ENCODE results near the gene GPR22.

Gene GPR22

GRCh38 chr7:107446988-107447387 lies 22.9 kb upstream of the GPR22 start:
- H3K4me3 ChIP-seq (ENCODE audit: low read length in 2 of 2) = no peak overlapping the region
- H3K36me3 ChIP-seq (ENCODE audit: control insufficient read depth in 2 of 2, insufficient read depth in 2 of 2, low read length in 2 of 2) = peaks cover 0 to 4% of the 10 kb centered on the region in 2 donors
- H3K4me1 ChIP-seq (ENCODE audit: control insufficient read depth in 2 of 2, insufficient read depth in 2 of 2, low read length in 2 of 2) = no peaks in the 10 kb centered on the region
- no peaks in the 10 kb centered on the region for H3K27me3 ChIP-seq (ENCODE audit: control insufficient read depth in 2 of 2, insufficient read depth in 2 of 2, low read length in 2 of 2)
- H3K9me3 ChIP-seq (ENCODE audit: control insufficient read depth in 2 of 2, low read length in 2 of 2) = no peaks in the 10 kb centered on the region
- no peak overlapping the region for H3K27ac ChIP-seq (ENCODE audit: low read depth in 2 of 2, low read length in 2 of 2)
- no peak overlapping the region for H3K9ac ChIP-seq (ENCODE audit: low read depth in 1 of 2, low read length in 2 of 2)

- H3K4me1 ChIP-seq (ENCODE audit: control insufficient read depth in 2 of 2, insufficient read depth in 2 of 2, low read length in 2 of 2) = no peaks in the 10 kb centered on the region
- H3K9ac ChIP-seq (ENCODE audit: low read depth in 1 of 2, low read length in 2 of 2) = no peak overlapping the region
- no peaks in the 10 kb centered on the region for H3K27me3 ChIP-seq (ENCODE audit: control insufficient read depth in 2 of 2, insufficient read depth in 2 of 2, low read length in 2 of 2)
- no peak overlapping the region for H3K27ac ChIP-seq (ENCODE audit: low read depth in 2 of 2, low read length in 2 of 2)
- no peak overlapping the region for H3K4me3 ChIP-seq (ENCODE audit: low read length in 2 of 2)
- no peaks in the 10 kb centered on the region for H3K9me3 ChIP-seq (ENCODE audit: control insufficient read depth in 2 of 2, low read length in 2 of 2)
- peaks cover 0 to 4% of the 10 kb centered on the region in 2 donors for H3K36me3 ChIP-seq (ENCODE audit: control insufficient read depth in 2 of 2, insufficient read depth in 2 of 2, low read length in 2 of 2)
Measured at GRCh38 chr7:107450970-107451369, 18.9 kb upstream of the GPR22 start.

GRCh38 chr7:107453388-107453787 lies 16.5 kb upstream of the GPR22 start:
- Histone ChIP-seq H3K27ac (ENCODE audit: low read depth in 2 of 2, low read length in 2 of 2) (no peak overlapping the region), H3K9ac (ENCODE audit: low read depth in 1 of 2, low read length in 2 of 2) (no peak overlapping the region), H3K36me3 (ENCODE audit: control insufficient read depth in 2 of 2, insufficient read depth in 2 of 2, low read length in 2 of 2) (peaks cover 0 to 3% of the 10 kb centered on the region in 2 donors), H3K27me3 (ENCODE audit: control insufficient read depth in 2 of 2, insufficient read depth in 2 of 2, low read length in 2 of 2) (no peaks in the 10 kb centered on the region), H3K4me3 (ENCODE audit: low read length in 2 of 2) (no peak overlapping the region), H3K9me3 (ENCODE audit: control insufficient read depth in 2 of 2, low read length in 2 of 2) (no peaks in the 10 kb centered on the region), H3K4me1 (ENCODE audit: control insufficient read depth in 2 of 2, insufficient read depth in 2 of 2, low read length in 2 of 2) (no peaks in the 10 kb centered on the region)

GRCh38 chr7:107461938-107462533 lies 7.8 kb upstream of the GPR22 start:
- Histone ChIP-seq H3K27ac (ENCODE audit: low read depth in 2 of 2, low read length in 2 of 2) (no peak overlapping the region), H3K4me3 (ENCODE audit: low read length in 2 of 2) (no peak overlapping the region), H3K27me3 (ENCODE audit: control insufficient read depth in 2 of 2, insufficient read depth in 2 of 2, low read length in 2 of 2) (no peaks in the 10 kb centered on the region), H3K4me1 (ENCODE audit: control insufficient read depth in 2 of 2, insufficient read depth in 2 of 2, low read length in 2 of 2) (no peaks in the 10 kb centered on the region), H3K9me3 (ENCODE audit: control insufficient read depth in 2 of 2, low read length in 2 of 2) (no peaks in the 10 kb centered on the region), H3K9ac (ENCODE audit: low read depth in 1 of 2, low read length in 2 of 2) (no peak overlapping the region), H3K36me3 (ENCODE audit: control insufficient read depth in 2 of 2, insufficient read depth in 2 of 2, low read length in 2 of 2) (peaks cover 0 to 3% of the 10 kb centered on the region in 2 donors)

DNA sequence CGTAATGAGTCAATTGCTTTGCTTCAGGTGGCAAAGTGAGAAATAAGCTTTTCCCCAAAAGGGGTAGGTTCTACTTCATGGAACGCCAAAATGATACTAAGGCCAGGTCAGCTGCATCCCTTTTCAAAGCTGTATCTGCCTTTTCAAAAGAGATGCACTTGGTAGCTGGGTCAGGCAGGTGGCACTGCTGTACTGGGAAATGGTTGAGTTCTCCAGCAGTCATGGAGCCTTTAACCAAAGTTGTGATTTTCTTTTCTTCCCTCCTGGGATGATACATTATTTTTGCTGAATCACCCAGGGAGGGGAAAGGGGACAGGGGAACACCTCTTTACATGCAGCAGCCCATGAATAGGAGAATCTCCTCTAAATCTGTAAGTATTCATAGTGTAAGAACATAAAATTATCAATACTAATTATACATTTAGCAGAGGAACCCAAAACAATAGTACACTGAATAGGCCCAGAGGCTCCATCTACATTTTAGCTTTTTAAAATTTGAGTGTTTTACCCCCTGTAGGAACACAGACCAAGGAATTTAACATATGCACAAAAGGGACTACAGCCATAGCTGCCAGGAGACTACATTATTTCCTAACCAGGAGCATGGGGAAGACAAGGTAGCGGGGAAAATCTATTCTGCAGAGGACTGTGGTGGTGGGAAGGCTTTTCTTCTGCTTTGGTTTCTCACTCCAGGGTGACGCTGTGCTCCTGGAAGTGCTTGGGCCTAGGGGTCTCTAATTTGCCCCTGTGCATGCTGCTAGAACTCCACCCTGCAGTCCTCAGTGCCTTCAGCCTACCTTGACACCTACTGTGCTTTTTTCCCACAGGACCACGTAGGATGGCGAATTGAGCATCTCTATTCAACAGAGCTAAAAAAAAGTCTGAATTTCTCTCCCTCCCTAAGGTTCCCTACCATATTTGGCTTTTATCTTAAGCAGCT lies 6.4 kb upstream of the GPR22 start:
- no peak overlapping the region for H3K4me3 ChIP-seq (ENCODE audit: low read length in 2 of 2)
- H3K27me3 ChIP-seq (ENCODE audit: control insufficient read depth in 2 of 2, insufficient read depth in 2 of 2, low read length in 2 of 2) = no peaks in the 10 kb centered on the region
- H3K4me1 ChIP-seq (ENCODE audit: control insufficient read depth in 2 of 2, insufficient read depth in 2 of 2, low read length in 2 of 2) = no peaks in the 10 kb centered on the region
- no peaks in the 10 kb centered on the region for H3K9me3 ChIP-seq (ENCODE audit: control insufficient read depth in 2 of 2, low read length in 2 of 2)
- H3K36me3 ChIP-seq (ENCODE audit: control insufficient read depth in 2 of 2, insufficient read depth in 2 of 2, low read length in 2 of 2) = peaks cover 0 to 2% of the 10 kb centered on the region in 2 donors
- no peak overlapping the region for H3K9ac ChIP-seq (ENCODE audit: low read depth in 1 of 2, low read length in 2 of 2)
- no peak overlapping the region for H3K27ac ChIP-seq (ENCODE audit: low read depth in 2 of 2, low read length in 2 of 2)

GRCh38 chr7:107464666-107465226 lies 5.1 kb upstream of the GPR22 start:
- no peaks in the 10 kb centered on the region for H3K4me1 ChIP-seq (ENCODE audit: control insufficient read depth in 2 of 2, insufficient read depth in 2 of 2, low read length in 2 of 2)
- no peaks in the 10 kb centered on the region for H3K36me3 ChIP-seq (ENCODE audit: control insufficient read depth in 2 of 2, insufficient read depth in 2 of 2, low read length in 2 of 2)
- no peaks in the 10 kb centered on the region for H3K27me3 ChIP-seq (ENCODE audit: control insufficient read depth in 2 of 2, insufficient read depth in 2 of 2, low read length in 2 of 2)
- no peaks in the 10 kb centered on the region for H3K9me3 ChIP-seq (ENCODE audit: control insufficient read depth in 2 of 2, low read length in 2 of 2)
- H3K9ac ChIP-seq (ENCODE audit: low read depth in 1 of 2, low read length in 2 of 2) = no peak overlapping the region
- H3K4me3 ChIP-seq (ENCODE audit: low read length in 2 of 2) = no peak overlapping the region
- no peak overlapping the region for H3K27ac ChIP-seq (ENCODE audit: low read depth in 2 of 2, low read length in 2 of 2)

- Histone ChIP-seq H3K27ac (ENCODE audit: low read depth in 2 of 2, low read length in 2 of 2) (no peak overlapping the region), H3K27me3 (ENCODE audit: control insufficient read depth in 2 of 2, insufficient read depth in 2 of 2, low read length in 2 of 2) (no peaks in the 10 kb centered on the region)
Measured at GRCh38 chr7:107467972-107468371, 1.9 kb upstream of the GPR22 start.

DNA sequence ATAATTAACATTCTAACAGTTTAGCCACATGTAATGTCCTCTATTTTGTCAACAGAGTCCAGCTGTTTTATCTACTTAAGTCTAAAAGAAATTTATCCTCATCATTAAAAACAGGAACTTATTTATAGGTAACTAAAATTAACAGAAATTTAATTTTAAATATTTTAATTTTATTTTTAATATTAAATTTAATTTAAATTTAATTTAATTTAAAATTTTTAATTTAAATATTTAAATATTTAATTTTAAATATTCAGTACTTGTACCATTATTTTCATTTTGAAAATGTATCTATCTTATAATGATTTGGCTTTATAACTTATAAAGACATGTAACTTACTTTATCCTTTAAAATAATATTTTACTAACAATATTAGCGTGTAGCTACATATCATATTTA lies 1.0 kb upstream of the GPR22 start:
- H3K9ac ChIP-seq (ENCODE audit: low read depth in 1 of 2, low read length in 2 of 2) = no peak overlapping the region
- H3K4me3 ChIP-seq (ENCODE audit: low read length in 2 of 2) = no peak overlapping the region
- no peak overlapping the region for H3K27ac ChIP-seq (ENCODE audit: low read depth in 2 of 2, low read length in 2 of 2)
- no peaks in the 10 kb centered on the region for H3K9me3 ChIP-seq (ENCODE audit: control insufficient read depth in 2 of 2, low read length in 2 of 2)
- no peaks in the 10 kb centered on the region for H3K27me3 ChIP-seq (ENCODE audit: control insufficient read depth in 2 of 2, insufficient read depth in 2 of 2, low read length in 2 of 2)
- H3K4me1 ChIP-seq (ENCODE audit: control insufficient read depth in 2 of 2, insufficient read depth in 2 of 2, low read length in 2 of 2) = no peaks in the 10 kb centered on the region
- no peaks in the 10 kb centered on the region for H3K36me3 ChIP-seq (ENCODE audit: control insufficient read depth in 2 of 2, insufficient read depth in 2 of 2, low read length in 2 of 2)

More at GRCh38 chr7:107467972-107468371, 1.9 kb upstream of the GPR22 start:
- Histone ChIP-seq H3K9me3 (ENCODE audit: control insufficient read depth in 2 of 2, low read length in 2 of 2) (no peaks in the 10 kb centered on the region), H3K4me1 (ENCODE audit: control insufficient read depth in 2 of 2, insufficient read depth in 2 of 2, low read length in 2 of 2) (no peaks in the 10 kb centered on the region), H3K9ac (ENCODE audit: low read depth in 1 of 2, low read length in 2 of 2) (no peak overlapping the region), H3K36me3 (ENCODE audit: control insufficient read depth in 2 of 2, insufficient read depth in 2 of 2, low read length in 2 of 2) (no peaks in the 10 kb centered on the region), H3K4me3 (ENCODE audit: low read length in 2 of 2) (no peak overlapping the region)

GRCh38 chr7:107471292-107472070 lies 1.6 kb downstream of the GPR22 start:
- Histone ChIP-seq H3K27ac (ENCODE audit: low read depth in 2 of 2, low read length in 2 of 2) (no peak overlapping the region), H3K9me3 (ENCODE audit: control insufficient read depth in 2 of 2, low read length in 2 of 2) (no peaks in the 10 kb centered on the region), H3K9ac (ENCODE audit: low read depth in 1 of 2, low read length in 2 of 2) (no peak overlapping the region), H3K27me3 (ENCODE audit: control insufficient read depth in 2 of 2, insufficient read depth in 2 of 2, low read length in 2 of 2) (no peaks in the 10 kb centered on the region), H3K4me1 (ENCODE audit: control insufficient read depth in 2 of 2, insufficient read depth in 2 of 2, low read length in 2 of 2) (no peaks in the 10 kb centered on the region), H3K4me3 (ENCODE audit: low read length in 2 of 2) (no peak overlapping the region), H3K36me3 (ENCODE audit: control insufficient read depth in 2 of 2, insufficient read depth in 2 of 2, low read length in 2 of 2) (no peaks in the 10 kb centered on the region)
